ENCODE results near the gene C1QTNF2.

The C1QTNF2 gene

GRCh38 chr5:160298189-160298588 lies 72.2 kb downstream of the C1QTNF2 start:
- DNase-seq (ENCODE audit: low spot score): no peak
- in situ Hi-C loops (cut with MboI; ENCODE audit: low pct_unique_long_range_greater_than_20kb, low sequenced_read_pairs, unreplicated experiment): no loop called here
- TF ChIP-seq CTCF (IDR thresholded peaks at IDR 0.05; ENCODE audit: extremely low read depth, insufficient read depth, missing control alignments): no peak

- no peak for DNase-seq (ENCODE audit: low spot score)
- in situ Hi-C loops (cut with MboI; ENCODE audit: low pct_unique_long_range_greater_than_20kb, low sequenced_read_pairs, unreplicated experiment): no loop called here
- TF ChIP-seq CTCF (IDR thresholded peaks at IDR 0.05; ENCODE audit: extremely low read depth, insufficient read depth, missing control alignments): no peak
Observed at GRCh38 chr5:160297776-160298175, 72.7 kb downstream of the C1QTNF2 start.
